Tibial nerve (tissue), 4 donors: Measurements from ENCODE around the gene TIE1. TPM values are rescaled to one million over a fixed set of nuclear protein-coding genes. Genes with fewer than 3 reads are reported as not detected.

Experiments
- DNase-seq, 2 donors: peaks; one replicate each; pipeline ENCODE4 v3.0.0-alpha.2; 2019; ENCODE audit warnings: low spot score in 2 of 2
- H3K27ac ChIP-seq, 4 donors: fragments of 200-600 bp; sonication (generic) in 3 of 4; one replicate each; pipeline ENCODE4 v1.5.1; 2017 to 2019; ENCODE audit warnings: mild to moderate bottlenecking in 1 of 4
- H3K27me3 ChIP-seq, 2 donors: fragments of 200-600 bp; sonication (generic) in 1 of 2; one replicate each; pipeline versions ENCODE4 v1.5.1 to v1.6.0; 2017 to 2019
- H3K36me3 ChIP-seq, 3 donors: fragments of 200-600 bp; sonication (generic); one replicate each; pipeline ENCODE4 v1.5.1; 2018 to 2019
- H3K4me1 ChIP-seq, 4 donors: fragments of 200-600 bp; sonication (generic) in 3 of 4; one replicate each; pipeline ENCODE4 v1.5.1; 2017 to 2019
- H3K4me3 ChIP-seq, 4 donors: fragments of 200-600 bp; sonication (generic) in 3 of 4; one replicate each; pipeline ENCODE4 v1.5.1; 2017 to 2019; ENCODE audit warnings: mild to moderate bottlenecking in 1 of 4, moderate library complexity in 1 of 4
- H3K9me3 ChIP-seq, 4 donors: fragments of 200-600 bp; sonication (generic) in 3 of 4; one replicate each; pipeline ENCODE4 v1.5.1; 2017 to 2019
- EP300 ChIP-seq, 2 donors: sonication (generic); formaldehyde crosslinking; IDR thresholded peaks; one replicate each; pipeline ENCODE4 v1.6.1; 2017; ENCODE audit warnings: antibody characterized with exemption in 2 of 2, mild to moderate bottlenecking in 1 of 2
- POLR2A ChIP-seq, 2 donors: fragments of 450-650 bp; IDR thresholded peaks; one replicate each; pipeline ENCODE4 v1.6.1; 2017; ENCODE audit warnings: antibody characterized with exemption in 2 of 2, mild to moderate bottlenecking in 2 of 2, moderate library complexity in 2 of 2
- WGBS, 2 donors: methylation state at CpG; one replicate each; pipeline ENCODE4 v1.1.5; 2018; 5-methylcytosine and 5-hydroxymethylcytosine counted together
- total RNA-seq, 4 donors: library from RNA; depleted of rRNA; stranded (reverse); fragments of >200 nt; gene quantifications; one replicate each; pipeline ENCODE4 v1.1.0, GENCODE V29; 2016
- TF ChIP-seq, protein P1 (sequence below), 5 experiments: fragments of 200-600 bp in 3 of 5; fragments of 450-650 bp in 2 of 5; sonication (generic) in 3 of 5; IDR thresholded peaks; one replicate each; pipeline ENCODE4 v1.5.1; 2016 to 2019; ENCODE audit warnings: antibody characterized with exemption in 5 of 5, mild to moderate bottlenecking in 3 of 5, moderate library complexity in 2 of 5

Gene TIE1
- total RNA-seq, 4 donors from 2014 or later: 37.5 to 95.9 (median 68.1) TPM

DNA sequence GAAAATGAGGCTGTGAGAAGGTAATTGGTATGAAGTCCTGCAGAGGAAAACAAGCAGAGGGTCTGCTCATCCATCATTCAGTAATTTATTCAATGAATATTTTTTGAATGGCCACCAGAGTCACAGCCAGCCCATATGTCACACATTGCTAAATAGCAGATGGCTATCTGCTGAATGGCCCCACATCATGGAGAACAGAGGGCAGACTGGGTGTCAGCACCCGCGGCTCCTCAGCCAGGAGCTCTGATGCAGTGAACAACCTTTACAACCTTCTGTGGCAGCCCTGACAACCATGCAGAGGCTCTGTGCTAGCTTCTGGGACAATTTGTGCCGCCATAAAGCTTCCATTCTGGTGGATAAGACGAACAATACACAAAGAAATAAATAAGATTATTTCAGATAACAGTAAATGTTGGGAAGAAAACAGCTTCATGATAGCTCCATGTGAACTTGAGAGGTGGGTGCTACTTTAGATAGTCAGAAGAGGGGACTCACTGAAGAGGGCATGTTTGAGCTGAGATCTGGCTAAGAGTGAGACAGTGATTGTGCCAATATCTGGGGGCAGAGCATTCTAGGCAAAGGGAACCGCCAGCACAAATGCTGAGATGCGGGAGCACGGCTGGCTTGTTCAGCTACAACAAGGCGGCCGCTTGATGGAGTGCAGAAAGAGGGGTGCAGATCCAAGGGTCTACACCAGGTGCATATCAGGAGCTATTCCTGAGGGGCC, 12.6 kb upstream of the TIE1 start:
- H3K4me1 ChIP-seq: peaks cover 0 to 4% (median 0%) of the 10 kb centered on the region in 4 donors
- H3K4me3 ChIP-seq: no peak overlapping the region
- WGBS, 2 donors: 86 to 92% methylated on average over 9 of the region's 9 CpGs
- H3K27me3 ChIP-seq: no peaks in the 10 kb centered on the region
- H3K27ac ChIP-seq: peak overlapping the region in 1 of 4 donors; percentile 39
- H3K9me3 ChIP-seq: no peaks in the 10 kb centered on the region
- TF ChIP-seq EP300 (IDR thresholded peaks at IDR 0.05): no peak
- no peak for TF ChIP-seq POLR2A (IDR thresholded peaks at IDR 0.05)
- TF ChIP-seq, protein P1, sequence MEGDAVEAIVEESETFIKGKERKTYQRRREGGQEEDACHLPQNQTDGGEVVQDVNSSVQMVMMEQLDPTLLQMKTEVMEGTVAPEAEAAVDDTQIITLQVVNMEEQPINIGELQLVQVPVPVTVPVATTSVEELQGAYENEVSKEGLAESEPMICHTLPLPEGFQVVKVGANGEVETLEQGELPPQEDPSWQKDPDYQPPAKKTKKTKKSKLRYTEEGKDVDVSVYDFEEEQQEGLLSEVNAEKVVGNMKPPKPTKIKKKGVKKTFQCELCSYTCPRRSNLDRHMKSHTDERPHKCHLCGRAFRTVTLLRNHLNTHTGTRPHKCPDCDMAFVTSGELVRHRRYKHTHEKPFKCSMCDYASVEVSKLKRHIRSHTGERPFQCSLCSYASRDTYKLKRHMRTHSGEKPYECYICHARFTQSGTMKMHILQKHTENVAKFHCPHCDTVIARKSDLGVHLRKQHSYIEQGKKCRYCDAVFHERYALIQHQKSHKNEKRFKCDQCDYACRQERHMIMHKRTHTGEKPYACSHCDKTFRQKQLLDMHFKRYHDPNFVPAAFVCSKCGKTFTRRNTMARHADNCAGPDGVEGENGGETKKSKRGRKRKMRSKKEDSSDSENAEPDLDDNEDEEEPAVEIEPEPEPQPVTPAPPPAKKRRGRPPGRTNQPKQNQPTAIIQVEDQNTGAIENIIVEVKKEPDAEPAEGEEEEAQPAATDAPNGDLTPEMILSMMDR (IDR thresholded peaks at IDR 0.05): no peak
- no peak for DNase-seq
- H3K36me3 ChIP-seq: no peaks in the 10 kb centered on the region

DNA sequence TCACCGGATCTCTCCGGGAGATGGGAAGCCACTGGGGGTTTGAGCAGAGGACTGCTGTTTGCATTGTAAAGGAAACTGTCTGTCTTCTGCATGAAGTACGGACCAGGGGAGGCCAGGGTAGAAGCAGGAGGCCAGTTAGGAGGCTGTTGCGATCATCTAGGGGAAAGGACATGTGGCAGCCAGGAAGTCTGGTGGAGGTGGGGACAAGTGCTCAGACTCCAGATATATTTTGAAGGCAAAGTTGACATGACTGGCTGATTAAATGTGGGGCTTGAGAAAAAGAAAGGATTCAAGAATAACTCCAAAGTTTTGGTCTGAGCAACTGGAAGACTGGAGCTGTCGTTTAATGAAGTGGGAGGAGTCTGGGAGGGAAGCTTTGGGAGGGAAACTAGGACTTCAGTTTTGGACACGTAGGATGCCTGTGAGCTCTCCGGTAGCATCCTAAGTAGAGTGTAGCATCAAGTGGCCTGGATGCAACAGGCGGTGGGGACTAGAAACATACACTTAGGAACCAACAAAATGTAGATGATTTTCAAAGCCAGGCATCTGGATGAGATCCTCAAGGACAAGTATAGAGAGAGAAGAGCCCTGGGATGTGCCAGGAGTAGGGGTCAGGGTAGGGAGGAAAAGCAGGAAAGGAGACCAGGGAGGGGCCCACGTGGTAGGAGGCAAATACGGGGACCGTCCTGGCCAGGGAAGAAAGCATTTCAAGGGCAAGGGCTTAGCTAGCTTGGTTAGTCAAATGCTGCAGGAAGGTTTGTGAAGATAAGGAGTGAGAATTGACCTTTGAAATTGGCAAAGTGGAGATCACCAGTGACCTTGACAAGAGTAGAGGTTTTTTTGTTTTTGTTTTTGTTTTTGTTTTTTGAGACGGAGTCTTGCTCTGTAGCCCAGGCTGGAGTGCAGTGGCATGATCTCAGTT, 11.7 kb upstream of the TIE1 start:
- Histone ChIP-seq H3K4me1 (peaks cover 0 to 13% (median 2%) of the 10 kb centered on the region in 4 donors), H3K9me3 (no peaks in the 10 kb centered on the region), H3K27ac (peak overlapping the region in 1 of 4 donors; percentile 39), H3K27me3 (no peaks in the 10 kb centered on the region), H3K36me3 (no peaks in the 10 kb centered on the region), H3K4me3 (no peak overlapping the region)
- 75 to 79% methylated on average over 12 of the region's 12 CpGs for WGBS, 2 donors
- TF ChIP-seq, protein P1 (IDR thresholded peaks at IDR 0.05): no peak
- no peak for TF ChIP-seq EP300 (IDR thresholded peaks at IDR 0.05)
- TF ChIP-seq POLR2A (IDR thresholded peaks at IDR 0.05): no peak
- DNase-seq: no peak

DNA sequence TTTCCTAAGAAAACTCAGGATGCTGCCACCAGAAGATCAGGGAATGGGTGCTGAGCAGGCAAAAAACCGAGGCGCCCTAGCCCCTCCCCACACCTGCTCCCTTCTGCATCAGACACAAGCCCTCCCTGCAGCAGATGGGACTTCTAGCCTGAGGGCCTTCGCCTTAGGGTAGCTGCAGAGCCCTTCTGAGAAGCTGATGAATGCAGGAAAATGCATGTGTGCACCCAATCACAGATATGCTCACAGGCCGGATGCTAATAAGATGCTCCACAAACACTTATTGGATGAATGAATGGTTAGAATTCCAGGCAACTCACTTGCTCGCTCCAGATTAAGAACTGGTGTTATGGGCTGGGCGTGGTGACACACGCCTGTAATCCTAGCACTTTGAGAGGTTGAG, 8.6 kb upstream of the TIE1 start:
- Histone ChIP-seq H3K9me3 (no peaks in the 10 kb centered on the region), H3K4me1 (peaks cover 0 to 43% (median 19%) of the 10 kb centered on the region in 4 donors), H3K36me3 (no peaks in the 10 kb centered on the region), H3K4me3 (no peak overlapping the region), H3K27me3 (no peaks in the 10 kb centered on the region), H3K27ac (peak overlapping the region in 1 of 4 donors; percentile 82)
- TF ChIP-seq, protein P1 (IDR thresholded peaks at IDR 0.05): no peak
- TF ChIP-seq EP300 (IDR thresholded peaks at IDR 0.05) (no peak), POLR2A (IDR thresholded peaks at IDR 0.05) (no peak)
- WGBS, 2 donors: 70 to 72% methylated on average over 6 to 7 of the region's 7 CpGs
- DNase-seq: no peak

DNA sequence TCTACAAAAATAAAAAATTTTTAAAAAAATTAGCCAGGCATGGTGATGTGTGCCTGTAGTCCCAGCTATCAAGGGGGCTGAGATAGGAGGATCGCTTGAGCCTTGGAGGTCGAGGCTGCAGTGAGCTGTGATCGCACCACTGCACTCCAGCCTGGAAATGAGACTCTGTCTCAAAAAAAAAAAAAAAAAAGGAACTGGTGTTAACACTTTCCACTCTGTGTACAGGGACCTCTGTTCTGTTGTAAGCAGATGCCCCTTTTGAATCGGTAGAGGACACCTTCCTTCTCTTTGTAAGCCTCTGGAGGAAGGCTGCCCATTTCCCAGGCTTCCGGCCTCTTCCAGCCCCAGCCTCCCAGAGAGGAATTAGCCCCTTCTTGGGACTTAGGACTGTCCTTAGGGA, 8.1 kb upstream of the TIE1 start:
- Histone ChIP-seq H3K36me3 (no peaks in the 10 kb centered on the region), H3K27me3 (no peaks in the 10 kb centered on the region), H3K4me3 (no peak overlapping the region), H3K9me3 (no peaks in the 10 kb centered on the region), H3K4me1 (peaks cover 0 to 46% (median 21%) of the 10 kb centered on the region in 4 donors), H3K27ac (peak overlapping the region in 3 of 4 donors; percentile 26 to 87 (median 82))
- DNase-seq: no peak
- no peak for TF ChIP-seq EP300 (IDR thresholded peaks at IDR 0.05)
- no peak for TF ChIP-seq POLR2A (IDR thresholded peaks at IDR 0.05)
- TF ChIP-seq, protein P1 (IDR thresholded peaks at IDR 0.05): no peak
- 61 to 67% methylated on average over 5 of the region's 5 CpGs for WGBS, 2 donors
